ENCODE data around the gene CCM2.
"Not testable (repeated sequence)": the region's sequence is repeated elsewhere in the genome, so short reads cannot be mapped to it uniquely, and the experiment has no call there.

The CCM2 gene

GRCh38 chr7:44999245-45000092 is 532 bp upstream of the CCM2 start:
- peak; percentile 97 for DNase-seq (ENCODE audit: low read depth, low spot score)

- no peak for DNase-seq (ENCODE audit: low read depth, low spot score)
Observed at GRCh38 chr7:45001138-45001694, 1.2 kb downstream of the CCM2 start.

- no peak for DNase-seq (ENCODE audit: low read depth, low spot score)
Observed at GRCh38 chr7:45001826-45002225, 1.8 kb downstream of the CCM2 start.

- no peak for DNase-seq (ENCODE audit: low read depth, low spot score)
Observed at GRCh38 chr7:45003789-45004188, 3.8 kb downstream of the CCM2 start.

- DNase-seq (ENCODE audit: low read depth, low spot score): no peak
Observed at GRCh38 chr7:45007106-45007505, 7.1 kb downstream of the CCM2 start.

GRCh38 chr7:45007571-45008328 is 7.7 kb downstream of the CCM2 start:
- DNase-seq (ENCODE audit: low read depth, low spot score): no peak

- DNase-seq (ENCODE audit: low read depth, low spot score): no peak
Observed at GRCh38 chr7:45013465-45013967, 13.5 kb downstream of the CCM2 start.

GRCh38 chr7:45015313-45015712 is 15.3 kb downstream of the CCM2 start:
- no peak for DNase-seq (ENCODE audit: low read depth, low spot score)

GRCh38 chr7:45017253-45017652 is 17.3 kb downstream of the CCM2 start:
- DNase-seq (ENCODE audit: low read depth, low spot score): no peak

- DNase-seq (ENCODE audit: low read depth, low spot score): no peak
Observed at GRCh38 chr7:45020915-45021314, 20.9 kb downstream of the CCM2 start.

GRCh38 chr7:45021604-45022296 is 21.7 kb downstream of the CCM2 start:
- no peak for DNase-seq (ENCODE audit: low read depth, low spot score)

- no peak for DNase-seq (ENCODE audit: low read depth, low spot score)
Observed at GRCh38 chr7:45024126-45024744, 24.2 kb downstream of the CCM2 start.

- DNase-seq (ENCODE audit: low read depth, low spot score): not testable (repeated sequence)
Observed at GRCh38 chr7:45025473-45025872, 25.5 kb downstream of the CCM2 start.

- DNase-seq (ENCODE audit: low read depth, low spot score): no peak
Observed at GRCh38 chr7:45026013-45026412, 26.0 kb downstream of the CCM2 start.

GRCh38 chr7:45026984-45027773 is 27.2 kb downstream of the CCM2 start:
- DNase-seq (ENCODE audit: low read depth, low spot score): no peak

GRCh38 chr7:45027774-45028114 is 27.7 kb downstream of the CCM2 start:
- no peak for DNase-seq (ENCODE audit: low read depth, low spot score)

GRCh38 chr7:45028138-45028919 is 28.3 kb downstream of the CCM2 start:
- no peak for DNase-seq (ENCODE audit: low read depth, low spot score)

GRCh38 chr7:45028920-45029344 is 28.9 kb downstream of the CCM2 start:
- no peak for DNase-seq (ENCODE audit: low read depth, low spot score)

- no peak for DNase-seq (ENCODE audit: low read depth, low spot score)
Observed at GRCh38 chr7:45031829-45032228, 31.8 kb downstream of the CCM2 start.

GRCh38 chr7:45032421-45032820 is 32.4 kb downstream of the CCM2 start:
- no peak for DNase-seq (ENCODE audit: low read depth, low spot score)
